Measurements from ENCODE around the gene TH. TPM values are rescaled to one million over a fixed set of nuclear protein-coding genes. Genes with fewer than 3 reads are reported as not detected.

TH gene
- total RNA-seq, 2 experiments from 2014 or later, result not detected

DNA sequence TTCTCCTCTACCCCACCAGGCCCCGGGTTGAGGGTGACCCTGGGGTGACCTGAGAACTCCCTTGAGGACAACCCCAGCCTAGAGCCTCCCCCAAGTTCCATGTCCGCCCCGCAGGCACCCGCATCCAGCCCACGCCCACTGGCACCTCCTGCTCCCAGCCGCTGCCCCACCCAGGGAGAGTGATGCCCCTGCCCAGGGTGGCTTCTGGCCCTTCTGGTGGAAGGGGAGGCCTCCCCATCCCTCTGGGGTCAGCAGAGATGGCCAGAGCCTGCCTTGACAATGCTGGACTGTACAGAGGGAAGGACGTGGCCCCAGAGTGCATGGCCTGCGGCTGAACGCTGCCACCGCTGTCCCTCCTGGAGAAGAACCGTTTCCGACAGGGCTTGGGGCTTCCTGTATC, 1.1 kb upstream of the TH start:
- intact Hi-C loops (cut with micrococcal nuclease; ENCODE audit: unreplicated experiment), result loop anchor here (5.0 kb wide), 1 partner anchor 465 kb away; no protein-coding TSS in a partner anchor
- TF ChIP-seq, protein P1, sequence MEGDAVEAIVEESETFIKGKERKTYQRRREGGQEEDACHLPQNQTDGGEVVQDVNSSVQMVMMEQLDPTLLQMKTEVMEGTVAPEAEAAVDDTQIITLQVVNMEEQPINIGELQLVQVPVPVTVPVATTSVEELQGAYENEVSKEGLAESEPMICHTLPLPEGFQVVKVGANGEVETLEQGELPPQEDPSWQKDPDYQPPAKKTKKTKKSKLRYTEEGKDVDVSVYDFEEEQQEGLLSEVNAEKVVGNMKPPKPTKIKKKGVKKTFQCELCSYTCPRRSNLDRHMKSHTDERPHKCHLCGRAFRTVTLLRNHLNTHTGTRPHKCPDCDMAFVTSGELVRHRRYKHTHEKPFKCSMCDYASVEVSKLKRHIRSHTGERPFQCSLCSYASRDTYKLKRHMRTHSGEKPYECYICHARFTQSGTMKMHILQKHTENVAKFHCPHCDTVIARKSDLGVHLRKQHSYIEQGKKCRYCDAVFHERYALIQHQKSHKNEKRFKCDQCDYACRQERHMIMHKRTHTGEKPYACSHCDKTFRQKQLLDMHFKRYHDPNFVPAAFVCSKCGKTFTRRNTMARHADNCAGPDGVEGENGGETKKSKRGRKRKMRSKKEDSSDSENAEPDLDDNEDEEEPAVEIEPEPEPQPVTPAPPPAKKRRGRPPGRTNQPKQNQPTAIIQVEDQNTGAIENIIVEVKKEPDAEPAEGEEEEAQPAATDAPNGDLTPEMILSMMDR (conservative IDR thresholded peaks at IDR 0.05; ENCODE audit: low read length), result no peak
- TF ChIP-seq EZH2phosphoT487 (IDR thresholded peaks at IDR 0.05; ENCODE audit: borderline replicate concordance, low read depth, low read length), result no peak
- BruUV-seq (replicated peaks), result no TSS peak
- Histone ChIP-seq H2AFZ (ENCODE audit: low read length) (no peak overlapping the region), H3K4me3 (ENCODE audit: low read depth, low read length, poor library complexity, severe bottlenecking) (no peak overlapping the region), H3K36me3 (ENCODE audit: insufficient read depth, low read length) (no peaks in the 10 kb centered on the region), H3K27ac (ENCODE audit: low read depth, low read length, poor library complexity, severe bottlenecking) (no peak overlapping the region), H3K4me2 (ENCODE audit: low read length) (no peak overlapping the region), H3K4me1 (ENCODE audit: insufficient read depth, low read length, poor library complexity, severe bottlenecking) (no peaks in the 10 kb centered on the region), H3K9me3 (ENCODE audit: low read length) (no peaks in the 10 kb centered on the region), H4K20me1 (ENCODE audit: insufficient read depth, low read length) (no peaks in the 10 kb centered on the region), H3K9me2 (ENCODE audit: insufficient read depth, low read length) (no peaks in the 10 kb centered on the region), H3K79me2 (ENCODE audit: insufficient read depth, low read depth, low read length) (no peaks in the 10 kb centered on the region)
- DNase-seq (ENCODE audit: low spot score), result no peak
- CTCF ChIA-PET (ENCODE audit: unreplicated experiment), result no interaction called here
- POLR2A ChIA-PET, result no interaction called here

DNA sequence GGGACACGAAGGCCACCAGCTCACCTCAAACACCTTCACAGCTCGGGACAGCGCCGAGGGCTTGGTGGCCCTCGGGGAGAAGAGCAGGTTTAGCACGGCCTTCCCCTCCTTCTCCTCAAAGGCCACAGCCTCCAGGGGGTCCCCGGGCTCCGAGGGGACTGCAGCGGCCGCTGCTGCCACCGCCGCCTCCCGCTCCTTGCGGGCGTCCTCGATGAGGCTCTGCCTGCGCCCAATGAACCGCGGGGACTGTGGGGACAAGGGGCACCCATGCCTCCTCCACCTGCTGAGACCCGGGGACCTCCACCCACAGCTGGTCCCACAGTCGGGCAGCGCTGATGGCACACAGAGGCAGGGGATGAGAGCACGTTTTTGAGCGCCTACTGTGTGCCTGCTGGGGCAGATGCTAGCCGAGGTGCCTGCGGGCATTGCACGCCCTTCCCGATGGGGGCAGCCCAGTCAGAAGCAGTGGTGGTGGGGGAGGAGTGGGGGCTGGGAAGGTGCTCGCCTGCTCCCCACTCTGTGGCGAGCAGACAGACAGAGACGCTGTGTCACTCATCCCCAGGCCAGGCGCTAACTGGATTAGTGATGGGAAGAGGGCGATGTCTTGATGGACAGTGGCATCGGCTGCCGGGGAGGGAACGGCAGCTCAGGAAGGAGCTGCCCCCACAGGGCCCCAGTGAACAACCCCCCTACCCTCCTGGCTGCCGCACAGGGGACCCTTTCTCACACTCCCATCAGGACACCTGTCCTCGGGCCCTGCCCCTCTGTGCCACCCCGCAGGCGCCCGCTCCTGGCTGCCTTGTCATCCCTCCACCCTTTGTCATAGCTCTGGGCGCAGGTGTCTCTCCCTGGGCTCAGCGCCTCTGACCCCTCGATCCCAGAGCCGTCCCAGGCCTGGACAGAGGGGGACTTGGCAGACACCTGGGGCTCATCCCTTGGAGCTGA, 1.7 kb downstream of the TH start:
- Histone ChIP-seq H3K36me3 (ENCODE audit: insufficient read depth, low read length) (no peaks in the 10 kb centered on the region), H3K9me3 (ENCODE audit: low read length) (no peaks in the 10 kb centered on the region), H3K4me1 (ENCODE audit: insufficient read depth, low read length, poor library complexity, severe bottlenecking) (no peaks in the 10 kb centered on the region), H3K4me2 (ENCODE audit: low read length) (no peak overlapping the region), H3K9me2 (ENCODE audit: insufficient read depth, low read length) (no peaks in the 10 kb centered on the region), H3K4me3 (ENCODE audit: low read depth, low read length, poor library complexity, severe bottlenecking) (no peak overlapping the region), H3K79me2 (ENCODE audit: insufficient read depth, low read depth, low read length) (no peaks in the 10 kb centered on the region), H4K20me1 (ENCODE audit: insufficient read depth, low read length) (no peaks in the 10 kb centered on the region), H2AFZ (ENCODE audit: low read length) (no peak overlapping the region), H3K27ac (ENCODE audit: low read depth, low read length, poor library complexity, severe bottlenecking) (no peak overlapping the region)
- TF ChIP-seq EZH2phosphoT487 (IDR thresholded peaks at IDR 0.05; ENCODE audit: borderline replicate concordance, low read depth, low read length), result no peak
- TF ChIP-seq, protein P1 (conservative IDR thresholded peaks at IDR 0.05; ENCODE audit: low read length), result no peak
- no TSS peak for BruUV-seq (replicated peaks)
- POLR2A ChIA-PET, result no interaction called here
- DNase-seq (ENCODE audit: low spot score), result no peak
- CTCF ChIA-PET (ENCODE audit: unreplicated experiment), result no interaction called here
- intact Hi-C loops (cut with micrococcal nuclease; ENCODE audit: unreplicated experiment), result loop anchor here (5.0 kb wide), 1 partner anchor 463 kb away; no protein-coding TSS in a partner anchor

DNA sequence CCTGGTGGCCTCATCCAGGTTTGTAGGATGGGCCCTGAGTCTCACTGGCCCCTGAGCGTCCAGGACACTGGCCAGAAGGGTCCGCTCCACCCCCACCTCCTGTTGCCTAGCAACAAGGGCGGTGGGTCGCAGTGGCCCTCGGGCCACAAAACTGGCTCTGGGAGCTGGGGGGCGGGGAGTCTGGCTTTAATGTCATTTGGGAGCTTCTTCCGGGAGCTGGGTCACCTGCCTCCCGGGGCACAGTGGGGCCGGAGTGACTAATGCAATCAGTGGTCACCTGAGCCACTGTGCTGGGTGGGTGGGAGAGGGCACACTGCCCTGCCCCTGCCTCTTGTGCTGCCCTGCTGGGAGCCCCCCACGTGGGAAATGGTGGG, 2.6 kb downstream of the TH start:
- Histone ChIP-seq H3K4me3 (ENCODE audit: low read depth, low read length, poor library complexity, severe bottlenecking) (no peak overlapping the region), H3K79me2 (ENCODE audit: insufficient read depth, low read depth, low read length) (no peaks in the 10 kb centered on the region), H4K20me1 (ENCODE audit: insufficient read depth, low read length) (no peaks in the 10 kb centered on the region), H3K27ac (ENCODE audit: low read depth, low read length, poor library complexity, severe bottlenecking) (no peak overlapping the region), H3K9me3 (ENCODE audit: low read length) (no peaks in the 10 kb centered on the region), H3K4me2 (ENCODE audit: low read length) (no peak overlapping the region), H3K36me3 (ENCODE audit: insufficient read depth, low read length) (no peaks in the 10 kb centered on the region), H3K4me1 (ENCODE audit: insufficient read depth, low read length, poor library complexity, severe bottlenecking) (no peaks in the 10 kb centered on the region), H2AFZ (ENCODE audit: low read length) (no peak overlapping the region), H3K9me2 (ENCODE audit: insufficient read depth, low read length) (no peaks in the 10 kb centered on the region)
- CTCF ChIA-PET (ENCODE audit: unreplicated experiment), result no interaction called here
- intact Hi-C loops (cut with micrococcal nuclease; ENCODE audit: unreplicated experiment), result no loop called here
- DNase-seq (ENCODE audit: low spot score), result no peak
- POLR2A ChIA-PET, result no interaction called here
- BruUV-seq (replicated peaks), result no TSS peak
- TF ChIP-seq EZH2phosphoT487 (IDR thresholded peaks at IDR 0.05; ENCODE audit: borderline replicate concordance, low read depth, low read length), result no peak
- TF ChIP-seq, protein P1 (conservative IDR thresholded peaks at IDR 0.05; ENCODE audit: low read length), result no peak

Data from OCI-LY7 (cell line).